ENCODE measurements around the gene FOXP4. TPM values are rescaled to one million over a fixed set of nuclear protein-coding genes. Genes with fewer than 3 reads are reported as not detected.

The FOXP4 gene
- total and polyA plus RNA-seq, 2 of the 13 experiments (the other 11 are each of a cell fraction or from before 2014, with no cell fraction given), result 11.0 to 12.4 TPM

- TF ChIP-seq ARID4A (CRISPR knock-in tag; IDR thresholded peaks at IDR 0.05; ENCODE audit: borderline replicate concordance), result peak; percentile 78; the same call in 1 of the 2 replicates
- peak; percentile 59; the same call in 1 of the 2 replicates for TF ChIP-seq TFAP4 (IDR thresholded peaks at IDR 0.05; ENCODE audit: borderline replicate concordance, low read depth)
- TF ChIP-seq SP140L (CRISPR knock-in tag; IDR thresholded peaks at IDR 0.05; ENCODE audit: borderline replicate concordance), result no peak
- no peak for TF ChIP-seq RAD51 (IDR thresholded peaks at IDR 0.05; ENCODE audit: borderline replicate concordance)
- TF ChIP-seq ZFAT (CRISPR knock-in tag; conservative IDR thresholded peaks at IDR 0.05), result no peak
- TF ChIP-seq HDAC6 (IDR thresholded peaks at IDR 0.05; ENCODE audit: low read depth, low read length), result no peak
- no peak for TF ChIP-seq PREB (CRISPR knock-in tag; IDR thresholded peaks at IDR 0.05)
- TF ChIP-seq ZNF589 (CRISPR knock-in tag; conservative IDR thresholded peaks at IDR 0.05), result 0 out of 2 replicates have a peak, but pooled peaks have one; percentile 41
- peak; percentile 93 for TF ChIP-seq MED1 (CRISPR knock-in tag; IDR thresholded peaks at IDR 0.05)
- peak; percentile 70; the same call in 1 of the 2 replicates for TF ChIP-seq RXRA (CRISPR knock-in tag; IDR thresholded peaks at IDR 0.05)
- peak; percentile 89; the same call in 1 of the 2 replicates for TF ChIP-seq ZNF740 (CRISPR knock-in tag; IDR thresholded peaks at IDR 0.05)
- no peak for TF ChIP-seq SRSF1 (optimal IDR thresholded peaks at IDR 0.05; ENCODE audit: low read depth, low read length)
- peak; percentile 88 for TF ChIP-seq HMG20B (CRISPR knock-in tag; conservative IDR thresholded peaks at IDR 0.05)
- no peak for TF ChIP-seq ZNF615 (CRISPR knock-in tag; IDR thresholded peaks at IDR 0.05; ENCODE audit: borderline replicate concordance)
- TF ChIP-seq TEAD2 (CRISPR knock-in tag; IDR thresholded peaks at IDR 0.05), result no peak
- peak; percentile 91 for TF ChIP-seq GATAD2A (CRISPR knock-in tag; IDR thresholded peaks at IDR 0.05)
- no peak for TF ChIP-seq TOPORS (CRISPR knock-in tag; IDR thresholded peaks at IDR 0.05)
- peak; percentile 84; the same call in 1 of the 2 replicates for TF ChIP-seq ZNF580 (CRISPR knock-in tag; IDR thresholded peaks at IDR 0.05; ENCODE audit: borderline replicate concordance, low read depth)
- TF ChIP-seq NFYB (CRISPR knock-in tag; IDR thresholded peaks at IDR 0.05), result peak; percentile 14; the same call in 1 of the 2 replicates
- TF ChIP-seq ZNF746 (CRISPR knock-in tag; IDR thresholded peaks at IDR 0.05), result peak; percentile 97
- TF ChIP-seq ZMYM3 (CRISPR knock-in tag; IDR thresholded peaks at IDR 0.05), result peak; percentile 85
- no peak for TF ChIP-seq AGO2 (optimal IDR thresholded peaks at IDR 0.05; ENCODE audit: low read depth, low read length)
- TF ChIP-seq HOXD1 (CRISPR knock-in tag; IDR thresholded peaks at IDR 0.05), result no peak
- TF ChIP-seq SOX6 (IDR thresholded peaks at IDR 0.05), result no peak
- peak; percentile 92 for TF ChIP-seq SOX6 (CRISPR knock-in tag; IDR thresholded peaks at IDR 0.05)
Measured at GRCh38 chr6:41578217-41579087, 32.3 kb downstream of the FOXP4 start (continued).

All from HepG2 (cell line).